ENCODE results near the gene SLC38A11.

SLC38A11 gene

GRCh38 chr2:164903204-164903603, 52.1 kb downstream of the SLC38A11 start:
- no peak overlapping the region for H3K27ac ChIP-seq (ENCODE audit: low read depth in 2 of 2, low read length in 2 of 2)
- H3K36me3 ChIP-seq (ENCODE audit: control insufficient read depth in 2 of 2, insufficient read depth in 2 of 2, low read length in 2 of 2) = no peaks in the 10 kb centered on the region
- H3K27me3 ChIP-seq (ENCODE audit: control insufficient read depth in 2 of 2, insufficient read depth in 2 of 2, low read length in 2 of 2) = no peaks in the 10 kb centered on the region
- no peak overlapping the region for H3K9ac ChIP-seq (ENCODE audit: low read depth in 1 of 2, low read length in 2 of 2)
- no peak overlapping the region for H3K4me3 ChIP-seq (ENCODE audit: low read length in 2 of 2)
- H3K9me3 ChIP-seq (ENCODE audit: control insufficient read depth in 2 of 2, low read length in 2 of 2) = no peaks in the 10 kb centered on the region
- H3K4me1 ChIP-seq (ENCODE audit: control insufficient read depth in 2 of 2, insufficient read depth in 2 of 2, low read length in 2 of 2) = no peaks in the 10 kb centered on the region

- Histone ChIP-seq H3K9ac (ENCODE audit: low read depth in 1 of 2, low read length in 2 of 2) (no peak overlapping the region), H3K27me3 (ENCODE audit: control insufficient read depth in 2 of 2, insufficient read depth in 2 of 2, low read length in 2 of 2) (no peaks in the 10 kb centered on the region), H3K9me3 (ENCODE audit: control insufficient read depth in 2 of 2, low read length in 2 of 2) (no peaks in the 10 kb centered on the region), H3K36me3 (ENCODE audit: control insufficient read depth in 2 of 2, insufficient read depth in 2 of 2, low read length in 2 of 2) (no peaks in the 10 kb centered on the region), H3K4me3 (ENCODE audit: low read length in 2 of 2) (no peak overlapping the region), H3K27ac (ENCODE audit: low read depth in 2 of 2, low read length in 2 of 2) (no peak overlapping the region), H3K4me1 (ENCODE audit: control insufficient read depth in 2 of 2, insufficient read depth in 2 of 2, low read length in 2 of 2) (no peaks in the 10 kb centered on the region)
Measured at GRCh38 chr2:164899121-164899520, 56.2 kb downstream of the SLC38A11 start.

GRCh38 chr2:164898475-164898874, 56.9 kb downstream of the SLC38A11 start:
- no peaks in the 10 kb centered on the region for H3K9me3 ChIP-seq (ENCODE audit: control insufficient read depth in 2 of 2, low read length in 2 of 2)
- H3K36me3 ChIP-seq (ENCODE audit: control insufficient read depth in 2 of 2, insufficient read depth in 2 of 2, low read length in 2 of 2) = no peaks in the 10 kb centered on the region
- no peak overlapping the region for H3K27ac ChIP-seq (ENCODE audit: low read depth in 2 of 2, low read length in 2 of 2)
- no peak overlapping the region for H3K4me3 ChIP-seq (ENCODE audit: low read length in 2 of 2)
- H3K4me1 ChIP-seq (ENCODE audit: control insufficient read depth in 2 of 2, insufficient read depth in 2 of 2, low read length in 2 of 2) = no peaks in the 10 kb centered on the region
- H3K9ac ChIP-seq (ENCODE audit: low read depth in 1 of 2, low read length in 2 of 2) = no peak overlapping the region
- H3K27me3 ChIP-seq (ENCODE audit: control insufficient read depth in 2 of 2, insufficient read depth in 2 of 2, low read length in 2 of 2) = no peaks in the 10 kb centered on the region

- Histone ChIP-seq H3K9me3 (ENCODE audit: control insufficient read depth in 2 of 2, low read length in 2 of 2) (no peaks in the 10 kb centered on the region), H3K4me1 (ENCODE audit: control insufficient read depth in 2 of 2, insufficient read depth in 2 of 2, low read length in 2 of 2) (no peaks in the 10 kb centered on the region), H3K27me3 (ENCODE audit: control insufficient read depth in 2 of 2, insufficient read depth in 2 of 2, low read length in 2 of 2) (no peaks in the 10 kb centered on the region), H3K27ac (ENCODE audit: low read depth in 2 of 2, low read length in 2 of 2) (no peak overlapping the region), H3K4me3 (ENCODE audit: low read length in 2 of 2) (no peak overlapping the region), H3K36me3 (ENCODE audit: control insufficient read depth in 2 of 2, insufficient read depth in 2 of 2, low read length in 2 of 2) (no peaks in the 10 kb centered on the region), H3K9ac (ENCODE audit: low read depth in 1 of 2, low read length in 2 of 2) (no peak overlapping the region)
Measured at GRCh38 chr2:164897469-164898260, 57.7 kb downstream of the SLC38A11 start.

- Histone ChIP-seq H3K27ac (ENCODE audit: low read depth in 2 of 2, low read length in 2 of 2) (no peak overlapping the region), H3K9me3 (ENCODE audit: control insufficient read depth in 2 of 2, low read length in 2 of 2) (no peaks in the 10 kb centered on the region), H3K36me3 (ENCODE audit: control insufficient read depth in 2 of 2, insufficient read depth in 2 of 2, low read length in 2 of 2) (no peaks in the 10 kb centered on the region), H3K4me3 (ENCODE audit: low read length in 2 of 2) (no peak overlapping the region), H3K4me1 (ENCODE audit: control insufficient read depth in 2 of 2, insufficient read depth in 2 of 2, low read length in 2 of 2) (no peaks in the 10 kb centered on the region), H3K9ac (ENCODE audit: low read depth in 1 of 2, low read length in 2 of 2) (no peak overlapping the region), H3K27me3 (ENCODE audit: control insufficient read depth in 2 of 2, insufficient read depth in 2 of 2, low read length in 2 of 2) (no peaks in the 10 kb centered on the region)
Measured at GRCh38 chr2:164896634-164897355, 58.5 kb downstream of the SLC38A11 start.

- H3K9ac ChIP-seq (ENCODE audit: low read depth in 1 of 2, low read length in 2 of 2) = no peak overlapping the region
- H3K27ac ChIP-seq (ENCODE audit: low read depth in 2 of 2, low read length in 2 of 2) = no peak overlapping the region
- H3K36me3 ChIP-seq (ENCODE audit: control insufficient read depth in 2 of 2, insufficient read depth in 2 of 2, low read length in 2 of 2) = no peaks in the 10 kb centered on the region
- no peaks in the 10 kb centered on the region for H3K27me3 ChIP-seq (ENCODE audit: control insufficient read depth in 2 of 2, insufficient read depth in 2 of 2, low read length in 2 of 2)
- no peaks in the 10 kb centered on the region for H3K9me3 ChIP-seq (ENCODE audit: control insufficient read depth in 2 of 2, low read length in 2 of 2)
- H3K4me1 ChIP-seq (ENCODE audit: control insufficient read depth in 2 of 2, insufficient read depth in 2 of 2, low read length in 2 of 2) = no peaks in the 10 kb centered on the region
- no peak overlapping the region for H3K4me3 ChIP-seq (ENCODE audit: low read length in 2 of 2)
Measured at GRCh38 chr2:164896226-164896625, 59.1 kb downstream of the SLC38A11 start.

- Histone ChIP-seq H3K4me1 (ENCODE audit: control insufficient read depth in 2 of 2, insufficient read depth in 2 of 2, low read length in 2 of 2) (no peaks in the 10 kb centered on the region), H3K4me3 (ENCODE audit: low read length in 2 of 2) (no peak overlapping the region), H3K9me3 (ENCODE audit: control insufficient read depth in 2 of 2, low read length in 2 of 2) (no peaks in the 10 kb centered on the region), H3K36me3 (ENCODE audit: control insufficient read depth in 2 of 2, insufficient read depth in 2 of 2, low read length in 2 of 2) (no peaks in the 10 kb centered on the region), H3K27ac (ENCODE audit: low read depth in 2 of 2, low read length in 2 of 2) (no peak overlapping the region), H3K27me3 (ENCODE audit: control insufficient read depth in 2 of 2, insufficient read depth in 2 of 2, low read length in 2 of 2) (no peaks in the 10 kb centered on the region), H3K9ac (ENCODE audit: low read depth in 1 of 2, low read length in 2 of 2) (no peak overlapping the region)
Measured at GRCh38 chr2:164891460-164891859, 63.9 kb downstream of the SLC38A11 start.

GRCh38 chr2:164890544-164890943, 64.8 kb downstream of the SLC38A11 start:
- Histone ChIP-seq H3K4me1 (ENCODE audit: control insufficient read depth in 2 of 2, insufficient read depth in 2 of 2, low read length in 2 of 2) (no peaks in the 10 kb centered on the region), H3K36me3 (ENCODE audit: control insufficient read depth in 2 of 2, insufficient read depth in 2 of 2, low read length in 2 of 2) (no peaks in the 10 kb centered on the region), H3K27ac (ENCODE audit: low read depth in 2 of 2, low read length in 2 of 2) (no peak overlapping the region), H3K9ac (ENCODE audit: low read depth in 1 of 2, low read length in 2 of 2) (no peak overlapping the region), H3K4me3 (ENCODE audit: low read length in 2 of 2) (no peak overlapping the region), H3K9me3 (ENCODE audit: control insufficient read depth in 2 of 2, low read length in 2 of 2) (no peaks in the 10 kb centered on the region), H3K27me3 (ENCODE audit: control insufficient read depth in 2 of 2, insufficient read depth in 2 of 2, low read length in 2 of 2) (no peaks in the 10 kb centered on the region)

- H3K27ac ChIP-seq (ENCODE audit: low read depth in 2 of 2, low read length in 2 of 2) = no peak overlapping the region
- no peak overlapping the region for H3K4me3 ChIP-seq (ENCODE audit: low read length in 2 of 2)
- H3K36me3 ChIP-seq (ENCODE audit: control insufficient read depth in 2 of 2, insufficient read depth in 2 of 2, low read length in 2 of 2) = no peaks in the 10 kb centered on the region
- no peak overlapping the region for H3K9ac ChIP-seq (ENCODE audit: low read depth in 1 of 2, low read length in 2 of 2)
- H3K4me1 ChIP-seq (ENCODE audit: control insufficient read depth in 2 of 2, insufficient read depth in 2 of 2, low read length in 2 of 2) = no peaks in the 10 kb centered on the region
- no peaks in the 10 kb centered on the region for H3K27me3 ChIP-seq (ENCODE audit: control insufficient read depth in 2 of 2, insufficient read depth in 2 of 2, low read length in 2 of 2)
- no peaks in the 10 kb centered on the region for H3K9me3 ChIP-seq (ENCODE audit: control insufficient read depth in 2 of 2, low read length in 2 of 2)
Measured at GRCh38 chr2:164888592-164888991, 66.7 kb downstream of the SLC38A11 start.

GRCh38 chr2:164887434-164888144, 67.7 kb downstream of the SLC38A11 start:
- Histone ChIP-seq H3K9ac (ENCODE audit: low read depth in 1 of 2, low read length in 2 of 2) (no peak overlapping the region), H3K27me3 (ENCODE audit: control insufficient read depth in 2 of 2, insufficient read depth in 2 of 2, low read length in 2 of 2) (no peaks in the 10 kb centered on the region), H3K27ac (ENCODE audit: low read depth in 2 of 2, low read length in 2 of 2) (no peak overlapping the region)

More at GRCh38 chr2:164887434-164888144, 67.7 kb downstream of the SLC38A11 start:
- Histone ChIP-seq H3K36me3 (ENCODE audit: control insufficient read depth in 2 of 2, insufficient read depth in 2 of 2, low read length in 2 of 2) (no peaks in the 10 kb centered on the region), H3K4me3 (ENCODE audit: low read length in 2 of 2) (no peak overlapping the region), H3K9me3 (ENCODE audit: control insufficient read depth in 2 of 2, low read length in 2 of 2) (no peaks in the 10 kb centered on the region), H3K4me1 (ENCODE audit: control insufficient read depth in 2 of 2, insufficient read depth in 2 of 2, low read length in 2 of 2) (no peaks in the 10 kb centered on the region)

Data from mucosa of rectum (tissue), 2 donors.